ENCODE data around the gene EVPL.

Gene EVPL

GRCh38 chr17:76024353-76024752 is 2.8 kb downstream of the EVPL start:
- no peak for TF ChIP-seq CTCF (IDR thresholded peaks at IDR 0.05)
- no peak for DNase-seq (ENCODE audit: low spot score)
- Histone ChIP-seq H3K27ac (no peak overlapping the region), H3K4me3 (no peak overlapping the region)

- no peak for TF ChIP-seq CTCF (IDR thresholded peaks at IDR 0.05)
- Histone ChIP-seq H3K4me3 (no peak overlapping the region), H3K27ac (no peak overlapping the region)
- DNase-seq (ENCODE audit: low spot score), result no peak
Observed at GRCh38 chr17:76023900-76024237, 3.2 kb downstream of the EVPL start.

- H3K27ac ChIP-seq, result no peak overlapping the region
- TF ChIP-seq CTCF (IDR thresholded peaks at IDR 0.05), result no peak
- H3K4me3 ChIP-seq, result no peak overlapping the region
- DNase-seq (ENCODE audit: low spot score), result no peak
Observed at GRCh38 chr17:76022973-76023899, 3.9 kb downstream of the EVPL start.

GRCh38 chr17:76022285-76022684 is 4.8 kb downstream of the EVPL start:
- DNase-seq (ENCODE audit: low spot score), result no peak
- no peak for TF ChIP-seq CTCF (IDR thresholded peaks at IDR 0.05)
- no peak overlapping the region for H3K27ac ChIP-seq
- H3K4me3 ChIP-seq, result no peak overlapping the region

GRCh38 chr17:76019833-76020467 is 7.2 kb downstream of the EVPL start:
- DNase-seq (ENCODE audit: low spot score), result no peak
- no peak overlapping the region for H3K27ac ChIP-seq
- TF ChIP-seq CTCF (IDR thresholded peaks at IDR 0.05), result no peak
- no peak overlapping the region for H3K4me3 ChIP-seq

GRCh38 chr17:76018801-76019200 is 8.3 kb downstream of the EVPL start:
- Histone ChIP-seq H3K4me3 (no peak overlapping the region), H3K27ac (no peak overlapping the region)
- DNase-seq (ENCODE audit: low spot score), result no peak
- TF ChIP-seq CTCF (IDR thresholded peaks at IDR 0.05), result no peak

GRCh38 chr17:76018340-76018680 is 8.8 kb downstream of the EVPL start:
- no peak for TF ChIP-seq CTCF (IDR thresholded peaks at IDR 0.05)

More at GRCh38 chr17:76018340-76018680, 8.8 kb downstream of the EVPL start:
- no peak overlapping the region for H3K27ac ChIP-seq
- H3K4me3 ChIP-seq, result no peak overlapping the region
- no peak for DNase-seq (ENCODE audit: low spot score)
